ENCODE results near the gene HMGCL. TPM values are rescaled to one million over a fixed set of nuclear protein-coding genes. Genes with fewer than 3 reads are reported as not detected.

The HMGCL gene
- total and polyA plus RNA-seq, 2 of the 13 experiments (the other 11 are each of a cell fraction or from before 2014, with no cell fraction given), result 21.3 to 41.4 TPM

DNA sequence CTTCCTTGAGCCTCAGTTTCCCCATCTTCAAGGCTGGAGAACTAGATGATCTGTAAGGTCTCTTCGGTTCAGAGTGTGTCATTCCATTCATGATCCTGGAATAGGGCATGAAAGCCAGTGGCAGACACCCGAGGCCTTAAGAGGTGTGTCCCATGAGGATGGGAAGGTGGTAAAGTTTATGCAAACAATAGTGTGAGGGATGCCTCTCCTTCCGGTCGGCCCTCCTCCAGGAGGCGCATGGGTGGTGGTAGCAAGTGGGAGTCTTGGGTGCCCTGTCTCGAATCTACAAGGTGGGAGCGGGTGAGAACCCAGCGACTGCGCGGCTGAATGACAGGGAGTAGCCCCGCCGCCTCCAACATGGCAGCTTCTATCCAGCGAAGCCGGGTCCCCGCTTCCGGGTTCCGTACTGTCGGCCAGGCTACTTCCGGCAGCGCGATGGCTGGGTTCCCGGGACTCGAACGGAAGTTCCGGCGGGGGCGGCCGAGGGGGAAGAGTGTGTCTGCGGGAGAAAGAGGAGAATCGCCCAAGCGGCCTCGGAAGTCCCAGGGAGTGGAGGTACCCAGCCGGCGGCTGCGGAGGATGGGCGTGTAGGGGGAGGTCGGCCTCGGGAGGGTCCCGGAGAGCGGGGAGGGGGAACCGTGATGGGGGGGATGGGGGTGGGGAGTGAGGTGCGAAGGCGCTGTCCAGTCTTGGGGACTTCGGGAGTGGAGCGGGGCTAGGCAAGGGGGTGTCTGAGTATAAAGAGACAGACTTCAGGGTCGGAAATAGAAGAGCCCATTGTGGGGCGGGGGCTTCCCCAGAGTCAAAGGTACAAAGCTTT lies 34.3 kb downstream of the HMGCL start, which contains the start of gene LYPLA2 (continued):
- no peak for TF ChIP-seq ARHGAP35 (CRISPR knock-in tag; IDR thresholded peaks at IDR 0.05; ENCODE audit: borderline replicate concordance)
- TF ChIP-seq CHCHD3 (CRISPR knock-in tag; IDR thresholded peaks at IDR 0.05), result no peak
- no peak for TF ChIP-seq NFATC3 (CRISPR knock-in tag; IDR thresholded peaks at IDR 0.05)
- no peak for TF ChIP-seq ONECUT2 (CRISPR knock-in tag; IDR thresholded peaks at IDR 0.05)
- TF ChIP-seq SP140L (CRISPR knock-in tag; IDR thresholded peaks at IDR 0.05; ENCODE audit: borderline replicate concordance), result no peak
- TF ChIP-seq RFXANK (CRISPR knock-in tag; IDR thresholded peaks at IDR 0.05), result no peak
- TF ChIP-seq, protein P1, sequence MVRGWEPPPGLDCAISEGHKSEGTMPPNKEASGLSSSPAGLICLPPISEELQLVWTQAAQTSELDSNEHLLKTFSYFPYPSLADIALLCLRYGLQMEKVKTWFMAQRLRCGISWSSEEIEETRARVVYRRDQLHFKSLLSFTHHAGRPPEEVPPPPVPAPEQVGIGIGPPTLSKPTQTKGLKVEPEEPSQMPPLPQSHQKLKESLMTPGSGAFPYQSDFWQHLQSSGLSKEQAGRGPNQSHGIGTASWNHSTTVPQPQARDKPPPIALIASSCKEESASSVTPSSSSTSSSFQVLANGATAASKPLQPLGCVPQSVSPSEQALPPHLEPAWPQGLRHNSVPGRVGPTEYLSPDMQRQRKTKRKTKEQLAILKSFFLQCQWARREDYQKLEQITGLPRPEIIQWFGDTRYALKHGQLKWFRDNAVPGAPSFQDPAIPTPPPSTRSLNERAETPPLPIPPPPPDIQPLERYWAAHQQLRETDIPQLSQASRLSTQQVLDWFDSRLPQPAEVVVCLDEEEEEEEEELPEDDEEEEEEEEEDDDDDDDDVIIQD (CRISPR knock-in tag; IDR thresholded peaks at IDR 0.05; ENCODE audit: low read depth), result no peak
- TF ChIP-seq ZNF263 (CRISPR knock-in tag; IDR thresholded peaks at IDR 0.05), result no peak
- TF ChIP-seq, protein P2, sequence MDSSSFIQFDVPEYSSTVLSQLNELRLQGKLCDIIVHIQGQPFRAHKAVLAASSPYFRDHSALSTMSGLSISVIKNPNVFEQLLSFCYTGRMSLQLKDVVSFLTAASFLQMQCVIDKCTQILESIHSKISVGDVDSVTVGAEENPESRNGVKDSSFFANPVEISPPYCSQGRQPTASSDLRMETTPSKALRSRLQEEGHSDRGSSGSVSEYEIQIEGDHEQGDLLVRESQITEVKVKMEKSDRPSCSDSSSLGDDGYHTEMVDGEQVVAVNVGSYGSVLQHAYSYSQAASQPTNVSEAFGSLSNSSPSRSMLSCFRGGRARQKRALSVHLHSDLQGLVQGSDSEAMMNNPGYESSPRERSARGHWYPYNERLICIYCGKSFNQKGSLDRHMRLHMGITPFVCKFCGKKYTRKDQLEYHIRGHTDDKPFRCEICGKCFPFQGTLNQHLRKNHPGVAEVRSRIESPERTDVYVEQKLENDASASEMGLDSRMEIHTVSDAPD (CRISPR knock-in tag; IDR thresholded peaks at IDR 0.05), result no peak
- no peak for TF ChIP-seq ZNF720 (CRISPR knock-in tag; IDR thresholded peaks at IDR 0.05)
- TF ChIP-seq, protein P3, sequence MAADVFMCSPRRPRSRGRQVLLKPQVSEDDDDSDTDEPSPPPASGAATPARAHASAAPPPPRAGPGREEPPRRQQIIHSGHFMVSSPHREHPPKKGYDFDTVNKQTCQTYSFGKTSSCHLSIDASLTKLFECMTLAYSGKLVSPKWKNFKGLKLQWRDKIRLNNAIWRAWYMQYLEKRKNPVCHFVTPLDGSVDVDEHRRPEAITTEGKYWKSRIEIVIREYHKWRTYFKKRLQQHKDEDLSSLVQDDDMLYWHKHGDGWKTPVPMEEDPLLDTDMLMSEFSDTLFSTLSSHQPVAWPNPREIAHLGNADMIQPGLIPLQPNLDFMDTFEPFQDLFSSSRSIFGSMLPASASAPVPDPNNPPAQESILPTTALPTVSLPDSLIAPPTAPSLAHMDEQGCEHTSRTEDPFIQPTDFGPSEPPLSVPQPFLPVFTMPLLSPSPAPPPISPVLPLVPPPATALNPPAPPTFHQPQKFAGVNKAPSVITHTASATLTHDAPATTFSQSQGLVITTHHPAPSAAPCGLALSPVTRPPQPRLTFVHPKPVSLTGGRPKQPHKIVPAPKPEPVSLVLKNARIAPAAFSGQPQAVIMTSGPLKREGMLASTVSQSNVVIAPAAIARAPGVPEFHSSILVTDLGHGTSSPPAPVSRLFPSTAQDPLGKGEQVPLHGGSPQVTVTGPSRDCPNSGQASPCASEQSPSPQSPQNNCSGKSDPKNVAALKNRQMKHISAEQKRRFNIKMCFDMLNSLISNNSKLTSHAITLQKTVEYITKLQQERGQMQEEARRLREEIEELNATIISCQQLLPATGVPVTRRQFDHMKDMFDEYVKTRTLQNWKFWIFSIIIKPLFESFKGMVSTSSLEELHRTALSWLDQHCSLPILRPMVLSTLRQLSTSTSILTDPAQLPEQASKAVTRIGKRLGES (CRISPR knock-in tag; IDR thresholded peaks at IDR 0.05; ENCODE audit: borderline replicate concordance), result no peak
- no peak for TF ChIP-seq ZNF354B (CRISPR knock-in tag; IDR thresholded peaks at IDR 0.05)
- no peak for TF ChIP-seq PCBP2 (optimal IDR thresholded peaks at IDR 0.05; ENCODE audit: low read depth, low read length, poor library complexity, severe bottlenecking)
- TF ChIP-seq CBX1 (IDR thresholded peaks at IDR 0.05; ENCODE audit: low read depth), result no peak
- TF ChIP-seq SNRNP70 (IDR thresholded peaks at IDR 0.05; ENCODE audit: low read depth, low read length), result no peak
- no peak for TF ChIP-seq AKAP8 (CRISPR knock-in tag; IDR thresholded peaks at IDR 0.05)
- TF ChIP-seq KAT2B (IDR thresholded peaks at IDR 0.05; ENCODE audit: borderline replicate concordance, low read depth, low read length), result no peak
- TF ChIP-seq ZBTB20 (CRISPR knock-in tag; IDR thresholded peaks at IDR 0.05; ENCODE audit: borderline replicate concordance, low read depth), result 0 out of 2 replicates have a peak, but pooled peaks have one; percentile 26
- TF ChIP-seq KAT8 (CRISPR knock-in tag; IDR thresholded peaks at IDR 0.05), result peak; percentile 92
- TF ChIP-seq ZFP82 (CRISPR knock-in tag; IDR thresholded peaks at IDR 0.05; ENCODE audit: borderline replicate concordance), result no peak
- TF ChIP-seq ZNF253 (CRISPR knock-in tag; IDR thresholded peaks at IDR 0.05; ENCODE audit: borderline replicate concordance), result no peak
- TF ChIP-seq, protein P4, sequence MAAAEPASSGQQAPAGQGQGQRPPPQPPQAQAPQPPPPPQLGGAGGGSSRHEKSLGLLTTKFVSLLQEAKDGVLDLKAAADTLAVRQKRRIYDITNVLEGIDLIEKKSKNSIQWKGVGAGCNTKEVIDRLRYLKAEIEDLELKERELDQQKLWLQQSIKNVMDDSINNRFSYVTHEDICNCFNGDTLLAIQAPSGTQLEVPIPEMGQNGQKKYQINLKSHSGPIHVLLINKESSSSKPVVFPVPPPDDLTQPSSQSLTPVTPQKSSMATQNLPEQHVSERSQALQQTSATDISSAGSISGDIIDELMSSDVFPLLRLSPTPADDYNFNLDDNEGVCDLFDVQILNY (CRISPR knock-in tag; conservative IDR thresholded peaks at IDR 0.05), result no peak
- no peak for TF ChIP-seq ZNF274 (CRISPR knock-in tag; IDR thresholded peaks at IDR 0.05)
- no peak for TF ChIP-seq CHD4 (IDR thresholded peaks at IDR 0.05; ENCODE audit: borderline replicate concordance, low read length)
